Endothelial cell of umbilical vein (primary cell): ENCODE data around the gene HTRA2. TPM values are rescaled to one million over a fixed set of nuclear protein-coding genes. Genes with fewer than 3 reads are reported as not detected.

ENCODE experiments used
- BruUV-seq: library from RNA; stranded (reverse); fragments of 400-500 nt; replicated peaks from 2 replicates; lab custom pipeline; 2021; lab: Mats Ljungman, UMichigan
- CTCF ChIA-PET: fragments of 300-600, 350-600 bp; sonication (Branson Sonifier 250); formaldehyde crosslinking; loops from one replicate; lab custom pipeline; 2021; ENCODE audit warnings: antibody characterized with exemption, inconsistent platforms; lab: Charles Lee
- POLR2A ChIA-PET: fragments of 300-600, 350-600 bp; sonication (Branson Sonifier 250); formaldehyde crosslinking; loops from one replicate; lab custom pipeline; 2021; ENCODE audit warnings: antibody characterized with exemption, inconsistent platforms; lab: Charles Lee
- DNase-seq: peaks from one replicate; pipeline ENCODE4 v3.0.0-alpha.2; 2011; ENCODE audit warnings: low read depth, low spot score
- FAIRE-seq: peaks from 2 replicates; lab custom pipeline; 2011; peaks lifted over from hg19 to GRCh38; lab: Jason Lieb, UNC
- H2AFZ ChIP-seq: 2 replicates; pipeline ENCODE4 v1.6.0; 2012; ENCODE audit warnings: low read depth, low read length, control low read depth, inconsistent platforms
- H3K27ac ChIP-seq: 2 replicates; pipeline ENCODE4 v1.5.1; 2011; ENCODE audit warnings: low read depth, mild to moderate bottlenecking, control low read depth, low read length, moderate library complexity; ENCODE audit not compliant: insufficient read depth
- H3K27me3 ChIP-seq, 2 experiments: 2 replicates each; pipeline versions ENCODE4 v1.6.0 to v1.6.1; 2011; ENCODE audit warnings: low read length in 2 of 2, mixed read lengths in 1 of 2; ENCODE audit not compliant: control insufficient read depth in 2 of 2, insufficient read depth in 2 of 2
- H3K36me3 ChIP-seq, 2 experiments: 2 replicates in 1 of 2; 3 replicates in 1 of 2; pipeline ENCODE4 v1.5.1; 2011; ENCODE audit warnings: low read length in 2 of 2, mild to moderate bottlenecking in 1 of 2, moderate library complexity in 1 of 2; ENCODE audit not compliant: control insufficient read depth in 2 of 2, insufficient read depth in 2 of 2; ENCODE audit errors: extremely low read depth in 1 of 2
- H3K4me1 ChIP-seq: 3 replicates; pipeline ENCODE4 v1.5.1; 2011; ENCODE audit warnings: mild to moderate bottlenecking, low read length; ENCODE audit not compliant: control insufficient read depth, insufficient read depth; ENCODE audit errors: extremely low read depth
- H3K4me2 ChIP-seq: 2 replicates; pipeline ENCODE4 v1.6.1; 2011; ENCODE audit warnings: low read length, control low read depth, mixed read lengths; ENCODE audit not compliant: insufficient read depth
- H3K4me3 ChIP-seq, 3 experiments: fragments of 200-600 bp in 1 of 3; sonication (generic), shearing (Covaris generic) in 1 of 3; replicated peaks in 1 of 3; 2 replicates each; pipeline ENCODE4 v1.5.1; 2011 to 2016; ENCODE audit warnings: control low read depth in 3 of 3, low read length in 3 of 3, mild to moderate bottlenecking in 2 of 3, inconsistent platforms in 1 of 3, low read depth in 1 of 3, moderate library complexity in 1 of 3; ENCODE audit not compliant: insufficient read depth in 1 of 3
- H3K79me2 ChIP-seq: 2 replicates; pipeline ENCODE4 v1.6.0; 2012; ENCODE audit warnings: low read length, inconsistent platforms; ENCODE audit not compliant: control insufficient read depth, insufficient read depth
- H3K9ac ChIP-seq: replicated peaks from 2 replicates; pipeline ENCODE3; 2011; ENCODE audit warnings: low read length, control low read depth; ENCODE audit not compliant: insufficient read depth; ENCODE audit errors: extremely low read depth
- H3K9me1 ChIP-seq: replicated peaks from 3 replicates; pipeline ENCODE4 v1.6.0; 2011; ENCODE audit warnings: mild to moderate bottlenecking, low read length; ENCODE audit not compliant: control insufficient read depth, insufficient read depth; ENCODE audit errors: extremely low read depth
- H3K9me3 ChIP-seq: replicated peaks from 2 replicates; pipeline ENCODE4 v1.5.1; 2012; ENCODE audit warnings: low read length, inconsistent platforms; ENCODE audit not compliant: control insufficient read depth, insufficient read depth
- H4K20me1 ChIP-seq: replicated peaks from 2 replicates; pipeline ENCODE3; 2011; ENCODE audit warnings: mild to moderate bottlenecking, low read length; ENCODE audit not compliant: control insufficient read depth, insufficient read depth; ENCODE audit errors: extremely low read depth
- CTCF ChIP-seq, 2 donors: IDR thresholded peaks; 1 replicate in 1 of 2; 2 replicates in 1 of 2; pipeline ENCODE4 v1.5.1; 2011; ENCODE audit warnings: low read length in 2 of 2, mild to moderate bottlenecking in 2 of 2, moderate library complexity in 2 of 2, control low read depth in 1 of 2, inconsistent platforms in 1 of 2, low read depth in 1 of 2; ENCODE audit not compliant: insufficient read depth in 1 of 2; ENCODE audit errors: extremely low read depth in 1 of 2
- EZH2 ChIP-seq: IDR thresholded peaks from 2 replicates; pipeline ENCODE4 v1.6.1; 2012; ENCODE audit warnings: borderline replicate concordance, low read depth, mild to moderate bottlenecking, moderate library complexity, low read length, inconsistent platforms; ENCODE audit not compliant: severe bottlenecking
- FOS ChIP-seq: IDR thresholded peaks from 2 replicates; pipeline ENCODE4 v1.6.1; 2011; ENCODE audit warnings: mild to moderate bottlenecking, low read length, moderate library complexity, borderline replicate concordance; ENCODE audit not compliant: insufficient read depth
- GATA2 ChIP-seq: IDR thresholded peaks from 2 replicates; pipeline ENCODE4 v1.7.0; 2011; ENCODE audit warnings: low read depth, mild to moderate bottlenecking, moderate library complexity, mixed read lengths, low read length; ENCODE audit not compliant: insufficient read length, insufficient read depth
- JUN ChIP-seq: IDR thresholded peaks from 2 replicates; pipeline ENCODE4 v1.6.1; 2011; ENCODE audit warnings: borderline replicate concordance, low read depth; ENCODE audit not compliant: insufficient read length, insufficient read depth
- MYC ChIP-seq: IDR thresholded peaks from one replicate; pipeline ENCODE4 v1.6.1; 2011; ENCODE audit warnings: mild to moderate bottlenecking, low read depth, low read length
- POLR2A ChIP-seq: IDR thresholded peaks from 2 replicates; pipeline ENCODE4 v1.6.1; 2012; ENCODE audit warnings: low read depth, mild to moderate bottlenecking, control low read depth, low read length
- POLR2AphosphoS5 ChIP-seq: IDR thresholded peaks from 2 replicates; pipeline ENCODE4 v1.6.1; 2012; ENCODE audit warnings: low read depth, mild to moderate bottlenecking, control low read depth, low read length, moderate library complexity; ENCODE audit not compliant: insufficient read depth
- dilution Hi-C: fragments of 300-500 bp; cut with MboI; formaldehyde crosslinking; loops from one replicate; pipeline ENCODE4 v1.15.0; 2019; ENCODE audit warnings: low sequenced_read_pairs; ENCODE audit not compliant: extremely low pct_ligation_motif_present
- intact Hi-C: fragments of 100-400 bp; cut with micrococcal nuclease; formaldehyde crosslinking; loops from one replicate; pipeline ENCODE4 v1.10.0; 2022
- polyA plus RNA-seq, 4 experiments: library from polyadenylated mRNA; depleted of rRNA in 3 of 4; stranded (reverse) in 3 of 4; unstranded in 1 of 4; fragments of >200 nt; gene quantifications; 2 replicates each; pipeline versions ENCODE4 v1.2.1 to v1.2.3, GENCODE V29; 2011 to 2012; ENCODE audit warnings: missing spikeins in 1 of 4
- total RNA-seq: library from RNA; stranded (reverse); gene quantifications from 2 replicates; pipeline ENCODE4 v1.2.3, GENCODE V29; 2021
- TF ChIP-seq, protein P1 (sequence below): IDR thresholded peaks from 2 replicates; pipeline ENCODE4 v1.6.1; 2011; ENCODE audit not compliant: insufficient read depth, insufficient read length

Gene HTRA2
- total and polyA plus RNA-seq, 2 donors (not counting 3 experiments of a cell fraction or from before 2014, with no cell fraction given), result 34.3 to 54.1 TPM

- no peak for FAIRE-seq
- POLR2A ChIA-PET, result no interaction called here
- Histone ChIP-seq H3K27me3 (peaks cover 0 to 2% of the 10 kb centered on the region in 2 experiments), H3K4me2 (peak overlapping the region; percentile 69), H2AFZ (no peak overlapping the region), H3K79me2 (no peaks in the 10 kb centered on the region), H3K4me3 (peak overlapping the region in 2 of 3 experiments; percentile 79 to 84), H4K20me1 (no peaks in the 10 kb centered on the region), H3K36me3 (peaks cover 0 to 4% of the 10 kb centered on the region in 2 experiments), H3K4me1 (peaks cover 6% of the 10 kb centered on the region), H3K9me3 (no peaks in the 10 kb centered on the region), H3K9ac (no peak overlapping the region), H3K9me1 (no peaks in the 10 kb centered on the region), H3K27ac (no peak overlapping the region)
- TF ChIP-seq, protein P1, sequence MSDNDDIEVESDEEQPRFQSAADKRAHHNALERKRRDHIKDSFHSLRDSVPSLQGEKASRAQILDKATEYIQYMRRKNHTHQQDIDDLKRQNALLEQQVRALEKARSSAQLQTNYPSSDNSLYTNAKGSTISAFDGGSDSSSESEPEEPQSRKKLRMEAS, result no peak
- TF ChIP-seq POLR2A, result no peak
- TF ChIP-seq MYC, result no peak
- TF ChIP-seq GATA2, result no peak
- TF ChIP-seq FOS, result no peak
- no peak for TF ChIP-seq CTCF (IDR thresholded peaks at IDR 0.05; ENCODE audit: extremely low read depth in 1 of 2, insufficient read depth in 1 of 2, low read depth in 1 of 2, low read length in 2 of 2)
- no peak for TF ChIP-seq EZH2
- no peak for TF ChIP-seq JUN
- TF ChIP-seq POLR2AphosphoS5, result no peak
- CTCF ChIA-PET, result interaction anchor here (1.9 kb wide), 2 partner anchors 30 to 32 kb away, joined by 5 to 6 read pairs; no protein-coding TSS in a partner anchor
- dilution Hi-C loops (no loop called here), intact Hi-C loops (loop anchor here (2.0 kb wide), 1 partner anchor 49 kb away; the partner anchor contains the start of gene PCGF1)
- DNase-seq, result no peak
- BruUV-seq, result no TSS peak
Observed at GRCh38 chr2:74555610-74556103, 25.9 kb downstream of the HTRA2 start.
